ENCODE measurements around the gene CTRB1.

The CTRB1 gene

GRCh38 chr16:75224306-75225082 is 5.7 kb downstream of the CTRB1 start:
- peaks cover 12% of the 10 kb centered on the region for H3K4me1 ChIP-seq (ENCODE audit: insufficient read depth, insufficient read length)
- H3K9me3 ChIP-seq (ENCODE audit: insufficient read depth, low read length) = no peaks in the 10 kb centered on the region
- DNase-seq (ENCODE audit: low read depth, low spot score) = no peak
- H3K27me3 ChIP-seq (ENCODE audit: insufficient read depth, insufficient read length) = no peaks in the 10 kb centered on the region
- no peak for TF ChIP-seq ZNF274 (IDR thresholded peaks at IDR 0.05; ENCODE audit: low read depth, low read length)
- no peak for TF ChIP-seq YY1 (IDR thresholded peaks at IDR 0.05; ENCODE audit: insufficient read depth, insufficient read length)
- TF ChIP-seq SUZ12 (IDR thresholded peaks at IDR 0.05; ENCODE audit: extremely low read depth, insufficient read depth, insufficient read length) = no peak
- H3K9ac ChIP-seq (ENCODE audit: insufficient read length, low read depth) = no peak overlapping the region
- no peak overlapping the region for H3K4me3 ChIP-seq (ENCODE audit: insufficient read length, low read depth)
- peaks cover 27% of the 10 kb centered on the region for H3K36me3 ChIP-seq (ENCODE audit: insufficient read depth, insufficient read length, low read length)

- TF ChIP-seq SUZ12 (IDR thresholded peaks at IDR 0.05; ENCODE audit: extremely low read depth, insufficient read depth, insufficient read length) = no peak
- TF ChIP-seq ZNF274 (IDR thresholded peaks at IDR 0.05; ENCODE audit: low read depth, low read length) = no peak
- TF ChIP-seq YY1 (IDR thresholded peaks at IDR 0.05; ENCODE audit: insufficient read depth, insufficient read length) = no peak
- Histone ChIP-seq H3K27me3 (ENCODE audit: insufficient read depth, insufficient read length) (no peaks in the 10 kb centered on the region), H3K9ac (ENCODE audit: insufficient read length, low read depth) (no peak overlapping the region), H3K4me3 (ENCODE audit: insufficient read length, low read depth) (no peak overlapping the region), H3K9me3 (ENCODE audit: insufficient read depth, low read length) (no peaks in the 10 kb centered on the region), H3K36me3 (ENCODE audit: insufficient read depth, insufficient read length, low read length) (peaks cover 33% of the 10 kb centered on the region), H3K4me1 (ENCODE audit: insufficient read depth, insufficient read length) (peaks cover 13% of the 10 kb centered on the region)
- no peak for DNase-seq (ENCODE audit: low read depth, low spot score)
Observed at GRCh38 chr16:75225092-75225491, 6.3 kb downstream of the CTRB1 start.

- H3K9me3 ChIP-seq (ENCODE audit: insufficient read depth, low read length) = no peaks in the 10 kb centered on the region
- no peak overlapping the region for H3K4me3 ChIP-seq (ENCODE audit: insufficient read length, low read depth)
- no peaks in the 10 kb centered on the region for H3K27me3 ChIP-seq (ENCODE audit: insufficient read depth, insufficient read length)
- no peak for TF ChIP-seq ZNF274 (IDR thresholded peaks at IDR 0.05; ENCODE audit: low read depth, low read length)
- no peak for TF ChIP-seq SUZ12 (IDR thresholded peaks at IDR 0.05; ENCODE audit: extremely low read depth, insufficient read depth, insufficient read length)
- TF ChIP-seq YY1 (IDR thresholded peaks at IDR 0.05; ENCODE audit: insufficient read depth, insufficient read length) = no peak
- DNase-seq (ENCODE audit: low read depth, low spot score) = no peak
- peaks cover 13% of the 10 kb centered on the region for H3K4me1 ChIP-seq (ENCODE audit: insufficient read depth, insufficient read length)
- no peak overlapping the region for H3K9ac ChIP-seq (ENCODE audit: insufficient read length, low read depth)
- H3K36me3 ChIP-seq (ENCODE audit: insufficient read depth, insufficient read length, low read length) = peaks cover 41% of the 10 kb centered on the region
Observed at GRCh38 chr16:75225678-75226515, 7.1 kb downstream of the CTRB1 start.

- H3K9me3 ChIP-seq (ENCODE audit: insufficient read depth, low read length) = no peaks in the 10 kb centered on the region
- no peak for TF ChIP-seq ZNF274 (IDR thresholded peaks at IDR 0.05; ENCODE audit: low read depth, low read length)
- no peak for TF ChIP-seq SUZ12 (IDR thresholded peaks at IDR 0.05; ENCODE audit: extremely low read depth, insufficient read depth, insufficient read length)
- TF ChIP-seq YY1 (IDR thresholded peaks at IDR 0.05; ENCODE audit: insufficient read depth, insufficient read length) = no peak
- H3K27me3 ChIP-seq (ENCODE audit: insufficient read depth, insufficient read length) = no peaks in the 10 kb centered on the region
- H3K36me3 ChIP-seq (ENCODE audit: insufficient read depth, insufficient read length, low read length) = peaks cover 49% of the 10 kb centered on the region
- no peak overlapping the region for H3K4me3 ChIP-seq (ENCODE audit: insufficient read length, low read depth)
- H3K4me1 ChIP-seq (ENCODE audit: insufficient read depth, insufficient read length) = peaks cover 13% of the 10 kb centered on the region
- no peak overlapping the region for H3K9ac ChIP-seq (ENCODE audit: insufficient read length, low read depth)
- DNase-seq (ENCODE audit: low read depth, low spot score) = no peak
Observed at GRCh38 chr16:75226550-75227360, 8.0 kb downstream of the CTRB1 start.

GRCh38 chr16:75227361-75228142 is 8.8 kb downstream of the CTRB1 start:
- Histone ChIP-seq H3K4me1 (ENCODE audit: insufficient read depth, insufficient read length) (peaks cover 13% of the 10 kb centered on the region), H3K36me3 (ENCODE audit: insufficient read depth, insufficient read length, low read length) (peaks cover 54% of the 10 kb centered on the region), H3K9me3 (ENCODE audit: insufficient read depth, low read length) (no peaks in the 10 kb centered on the region), H3K4me3 (ENCODE audit: insufficient read length, low read depth) (no peak overlapping the region), H3K9ac (ENCODE audit: insufficient read length, low read depth) (no peak overlapping the region), H3K27me3 (ENCODE audit: insufficient read depth, insufficient read length) (no peaks in the 10 kb centered on the region)
- TF ChIP-seq YY1 (IDR thresholded peaks at IDR 0.05; ENCODE audit: insufficient read depth, insufficient read length) (no peak), SUZ12 (IDR thresholded peaks at IDR 0.05; ENCODE audit: extremely low read depth, insufficient read depth, insufficient read length) (no peak), ZNF274 (IDR thresholded peaks at IDR 0.05; ENCODE audit: low read depth, low read length) (no peak)
- no peak for DNase-seq (ENCODE audit: low read depth, low spot score)

GRCh38 chr16:75228143-75228976 is 9.6 kb downstream of the CTRB1 start:
- H3K9ac ChIP-seq (ENCODE audit: insufficient read length, low read depth) = no peak overlapping the region
- no peak for TF ChIP-seq SUZ12 (IDR thresholded peaks at IDR 0.05; ENCODE audit: extremely low read depth, insufficient read depth, insufficient read length)
- TF ChIP-seq YY1 (IDR thresholded peaks at IDR 0.05; ENCODE audit: insufficient read depth, insufficient read length) = no peak
- no peak for TF ChIP-seq ZNF274 (IDR thresholded peaks at IDR 0.05; ENCODE audit: low read depth, low read length)
- H3K4me3 ChIP-seq (ENCODE audit: insufficient read length, low read depth) = no peak overlapping the region
- peaks cover 62% of the 10 kb centered on the region for H3K36me3 ChIP-seq (ENCODE audit: insufficient read depth, insufficient read length, low read length)
- H3K9me3 ChIP-seq (ENCODE audit: insufficient read depth, low read length) = no peaks in the 10 kb centered on the region
- H3K4me1 ChIP-seq (ENCODE audit: insufficient read depth, insufficient read length) = peaks cover 13% of the 10 kb centered on the region
- DNase-seq (ENCODE audit: low read depth, low spot score) = no peak
- no peaks in the 10 kb centered on the region for H3K27me3 ChIP-seq (ENCODE audit: insufficient read depth, insufficient read length)

Measured in NT2/D1 (cell line).